Prostate gland (tissue), 2 donors: Measurements from ENCODE around the gene YIPF5. TPM values are rescaled to one million over a fixed set of nuclear protein-coding genes. Genes with fewer than 3 reads are reported as not detected.

ENCODE experiments used
- DNase-seq: peaks from one replicate; pipeline ENCODE4 v3.0.0-alpha.2; 2019; ENCODE audit warnings: low spot score
- H3K27ac ChIP-seq, 2 donors: fragments of 200-600 bp; sonication (generic); 2 replicates each; pipeline ENCODE4 v1.5.1; 2017 to 2019
- H3K27me3 ChIP-seq: fragments of 200-600 bp; sonication (generic); replicated peaks from 2 replicates; pipeline ENCODE4 v1.5.1; 2019; ENCODE audit not compliant: insufficient read depth
- H3K36me3 ChIP-seq, 2 donors: fragments of 200-600 bp; sonication (generic); 1 replicate in 1 of 2; 2 replicates in 1 of 2; pipeline versions ENCODE4 v1.5.1 to v1.8.1; 2017 to 2019
- H3K4me1 ChIP-seq: fragments of 200-600 bp; sonication (generic); replicated peaks from 2 replicates; pipeline ENCODE4 v1.5.1; 2019
- H3K4me3 ChIP-seq, 2 donors: fragments of 200-600 bp; sonication (generic); 2 replicates each; pipeline ENCODE4 v1.5.1; 2017 to 2019
- H3K9me3 ChIP-seq: fragments of 200-600 bp; sonication (generic); 2 replicates; pipeline ENCODE4 v1.5.1; 2017
- POLR2A ChIP-seq: fragments of 450-650 bp; IDR thresholded peaks from one replicate; pipeline ENCODE4 v1.6.1; 2016; ENCODE audit warnings: antibody characterized with exemption, mild to moderate bottlenecking
- POLR2AphosphoS5 ChIP-seq: sonication (generic); formaldehyde crosslinking; IDR thresholded peaks from one replicate; pipeline ENCODE4 v1.6.1; 2017; ENCODE audit warnings: antibody characterized with exemption
- WGBS: methylation state at CpG from one replicate; pipeline ENCODE4 v1.1.5; 2018; 5-methylcytosine and 5-hydroxymethylcytosine counted together
- intact Hi-C: fragments of 100-400 bp; cut with DNase I; formaldehyde crosslinking; loops from one replicate; pipeline ENCODE4 v1.14.2; 2022
- total RNA-seq, 2 donors: library from RNA; depleted of rRNA; stranded (reverse); fragments of >200 nt; gene quantifications; one replicate each; pipeline ENCODE4 v1.1.0, GENCODE V29; 2016
- TF ChIP-seq, protein P1 (sequence below), 4 experiments: fragments of 200-600 bp in 2 of 4; fragments of 450-650 bp in 2 of 4; sonication (generic) in 2 of 4; IDR thresholded peaks; 1 replicate in 3 of 4; 2 replicates in 1 of 4; pipeline ENCODE4 v1.5.1; 2016 to 2019; ENCODE audit warnings: antibody characterized with exemption in 4 of 4, mild to moderate bottlenecking in 2 of 4, moderate library complexity in 2 of 4

YIPF5 gene
- total RNA-seq, 2 donors from 2014 or later: 34.4 to 45.3 TPM

DNA sequence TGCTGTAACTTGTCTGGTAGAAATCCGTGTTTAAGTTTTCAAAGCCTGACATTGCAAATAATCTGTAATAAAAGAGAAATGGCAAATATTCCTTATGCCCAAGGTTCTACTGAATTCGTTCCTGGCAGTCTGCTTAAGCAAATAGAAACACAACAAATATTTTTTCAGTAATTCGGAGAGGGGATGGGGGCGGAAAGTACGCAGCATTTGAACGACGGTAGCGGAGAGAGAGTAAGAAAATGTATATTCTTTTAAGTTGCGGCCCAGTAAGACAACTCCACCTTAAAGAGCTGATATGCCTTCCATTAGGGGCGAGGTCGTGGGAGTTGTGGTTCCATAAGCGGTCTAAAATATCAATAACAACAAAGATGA, 569 bp downstream of the YIPF5 start:
- Histone ChIP-seq H3K27me3 (no peaks in the 10 kb centered on the region), H3K36me3 (no peaks in the 10 kb centered on the region), H3K4me3 (peak overlapping the region; percentile 84 to 86), H3K9me3 (no peaks in the 10 kb centered on the region), H3K27ac (peak overlapping the region in 1 of 2 donors; percentile 67), H3K4me1 (no peaks in the 10 kb centered on the region)
- intact Hi-C loops: no loop called here
- WGBS: 2% methylated on average over 12 of the region's 12 CpGs
- no peak for DNase-seq
- TF ChIP-seq POLR2AphosphoS5 (no peak), POLR2A (no peak)
- TF ChIP-seq, protein P1, sequence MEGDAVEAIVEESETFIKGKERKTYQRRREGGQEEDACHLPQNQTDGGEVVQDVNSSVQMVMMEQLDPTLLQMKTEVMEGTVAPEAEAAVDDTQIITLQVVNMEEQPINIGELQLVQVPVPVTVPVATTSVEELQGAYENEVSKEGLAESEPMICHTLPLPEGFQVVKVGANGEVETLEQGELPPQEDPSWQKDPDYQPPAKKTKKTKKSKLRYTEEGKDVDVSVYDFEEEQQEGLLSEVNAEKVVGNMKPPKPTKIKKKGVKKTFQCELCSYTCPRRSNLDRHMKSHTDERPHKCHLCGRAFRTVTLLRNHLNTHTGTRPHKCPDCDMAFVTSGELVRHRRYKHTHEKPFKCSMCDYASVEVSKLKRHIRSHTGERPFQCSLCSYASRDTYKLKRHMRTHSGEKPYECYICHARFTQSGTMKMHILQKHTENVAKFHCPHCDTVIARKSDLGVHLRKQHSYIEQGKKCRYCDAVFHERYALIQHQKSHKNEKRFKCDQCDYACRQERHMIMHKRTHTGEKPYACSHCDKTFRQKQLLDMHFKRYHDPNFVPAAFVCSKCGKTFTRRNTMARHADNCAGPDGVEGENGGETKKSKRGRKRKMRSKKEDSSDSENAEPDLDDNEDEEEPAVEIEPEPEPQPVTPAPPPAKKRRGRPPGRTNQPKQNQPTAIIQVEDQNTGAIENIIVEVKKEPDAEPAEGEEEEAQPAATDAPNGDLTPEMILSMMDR (IDR thresholded peaks at IDR 0.05): no peak

DNA sequence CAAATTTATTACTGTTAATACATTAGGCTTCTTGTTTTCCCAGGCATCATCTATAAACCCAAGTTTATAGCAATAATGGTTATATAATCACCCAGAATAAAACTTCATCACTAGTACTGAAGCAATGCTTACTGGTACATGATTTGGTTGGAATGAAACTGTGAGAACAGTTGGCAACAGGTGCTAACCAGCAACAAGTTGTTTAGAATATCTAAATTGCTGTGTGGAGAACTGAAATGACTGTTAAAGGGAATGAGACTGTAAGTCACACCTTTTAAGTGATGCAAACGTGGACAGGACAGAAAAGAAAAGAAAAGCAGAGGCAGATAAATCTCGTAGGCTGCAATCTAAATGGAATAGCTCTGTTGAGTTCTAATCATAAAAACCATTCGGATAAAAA, 2.5 kb downstream of the YIPF5 start:
- Histone ChIP-seq H3K9me3 (no peaks in the 10 kb centered on the region), H3K27me3 (no peaks in the 10 kb centered on the region), H3K4me1 (no peaks in the 10 kb centered on the region), H3K27ac (no peak overlapping the region), H3K4me3 (no peak overlapping the region), H3K36me3 (peaks cover 0 to 3% of the 10 kb centered on the region in 2 donors)
- DNase-seq: no peak
- intact Hi-C loops: no loop called here
- WGBS: 72% methylated on average over 3 of the region's 3 CpGs
- TF ChIP-seq, protein P1 (IDR thresholded peaks at IDR 0.05): no peak
- no peak for TF ChIP-seq POLR2A
- no peak for TF ChIP-seq POLR2AphosphoS5

DNA sequence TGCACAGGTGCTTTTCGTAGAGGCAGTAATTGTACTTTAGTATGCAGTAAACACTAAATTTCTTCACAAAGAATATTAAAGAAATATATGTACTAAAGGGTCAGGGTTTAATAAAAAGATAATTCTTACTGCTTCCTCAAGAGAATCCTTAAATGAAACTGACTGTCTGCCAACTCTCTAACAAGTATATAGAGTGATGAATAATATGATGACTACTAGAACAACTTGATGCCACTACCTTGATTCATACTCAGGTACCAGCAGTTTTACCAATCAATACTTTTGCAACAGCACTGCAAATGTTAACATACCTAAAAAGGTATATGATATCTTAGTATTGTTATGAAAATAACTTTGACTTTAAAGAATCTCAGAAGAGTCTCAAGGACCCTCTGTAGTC, 3.8 kb downstream of the YIPF5 start:
- no peak overlapping the region for H3K4me3 ChIP-seq
- WGBS: 74% methylated on average over 1 of the region's 1 CpG
- H3K27me3 ChIP-seq: no peaks in the 10 kb centered on the region
- peaks cover 0 to 3% of the 10 kb centered on the region in 2 donors for H3K36me3 ChIP-seq
- no peaks in the 10 kb centered on the region for H3K9me3 ChIP-seq
- intact Hi-C loops: no loop called here
- TF ChIP-seq, protein P1 (IDR thresholded peaks at IDR 0.05): no peak
- TF ChIP-seq POLR2AphosphoS5 (no peak), POLR2A (no peak)
- DNase-seq: no peak
- H3K4me1 ChIP-seq: no peaks in the 10 kb centered on the region
- no peak overlapping the region for H3K27ac ChIP-seq

DNA sequence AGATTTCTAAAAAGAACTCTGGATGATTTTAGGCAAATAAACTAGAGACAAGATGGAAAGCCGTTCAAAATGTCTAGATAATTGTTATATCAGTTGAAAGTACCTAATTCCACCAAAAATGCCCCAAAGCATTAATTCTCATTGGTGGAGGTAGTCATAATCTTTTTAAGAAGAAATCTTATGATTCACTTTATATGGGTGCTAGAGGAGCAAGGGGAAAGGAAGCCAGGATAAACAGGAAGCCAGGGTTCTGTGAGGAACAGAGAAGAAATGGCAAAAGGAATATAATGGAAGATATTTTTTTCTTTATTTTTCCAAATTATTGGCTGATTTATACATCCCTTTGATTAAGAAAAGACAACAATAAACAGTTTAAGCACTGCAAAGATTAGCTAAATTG, 7.8 kb downstream of the YIPF5 start:
- peaks cover 0 to 3% of the 10 kb centered on the region in 2 donors for H3K36me3 ChIP-seq
- TF ChIP-seq, protein P1 (IDR thresholded peaks at IDR 0.05): no peak
- TF ChIP-seq POLR2AphosphoS5 (no peak), POLR2A (no peak)
- WGBS: 95% methylated on average over 1 of the region's 1 CpG
- H3K9me3 ChIP-seq: no peaks in the 10 kb centered on the region
- DNase-seq: no peak
- intact Hi-C loops: no loop called here
- H3K27ac ChIP-seq: no peak overlapping the region
- H3K4me3 ChIP-seq: no peak overlapping the region
- H3K27me3 ChIP-seq: no peaks in the 10 kb centered on the region
- H3K4me1 ChIP-seq: no peaks in the 10 kb centered on the region

DNA sequence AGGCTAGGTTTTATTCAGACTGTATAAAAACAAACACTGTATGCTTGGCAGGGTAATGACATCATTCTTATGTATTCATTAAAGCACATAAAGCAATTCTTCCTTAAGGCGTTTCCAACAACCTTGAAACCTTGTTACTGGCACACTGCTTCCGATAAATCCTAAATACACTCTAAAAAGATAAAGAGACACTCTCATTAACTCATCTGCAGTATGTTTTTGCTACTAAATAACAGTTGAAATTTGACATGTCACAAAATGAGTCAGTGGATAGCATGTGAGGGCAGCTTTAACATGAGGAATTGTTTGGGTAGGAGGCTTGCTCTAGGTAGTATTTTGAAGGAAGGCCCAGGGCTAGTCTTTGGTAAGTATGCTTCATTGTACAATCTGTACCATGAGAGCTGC, 13.7 kb downstream of the YIPF5 start:
- Histone ChIP-seq H3K27ac (no peak overlapping the region), H3K27me3 (no peaks in the 10 kb centered on the region), H3K9me3 (no peaks in the 10 kb centered on the region), H3K4me1 (no peaks in the 10 kb centered on the region), H3K36me3 (no peaks in the 10 kb centered on the region), H3K4me3 (no peak overlapping the region)
- intact Hi-C loops: no loop called here
- no peak for TF ChIP-seq POLR2A
- TF ChIP-seq, protein P1 (IDR thresholded peaks at IDR 0.05): no peak
- TF ChIP-seq POLR2AphosphoS5: no peak
- 32% methylated on average over 2 of the region's 2 CpGs for WGBS
- no peak for DNase-seq
